Trophoblast cell (in vitro differentiated cells and primary cell): ENCODE measurements around the gene DLL4.

ENCODE experiments used
- DNase-seq, 2 donors: peaks; one replicate each; pipeline ENCODE4 v3.0.0-alpha.2; 2016
- H2AFZ ChIP-seq: 2 replicates; pipeline ENCODE4 v1.6.1; 2013; ENCODE audit warnings: low read length, moderate library complexity, mild to moderate bottlenecking; ENCODE audit not compliant: insufficient read depth, poor library complexity
- H2AK5ac ChIP-seq: 2 replicates; pipeline ENCODE4 v1.6.1; 2013; ENCODE audit warnings: mild to moderate bottlenecking, low read length
- H2BK120ac ChIP-seq: 2 replicates; pipeline ENCODE4 v1.6.1; 2013; ENCODE audit warnings: low read length, mild to moderate bottlenecking, moderate library complexity; ENCODE audit not compliant: insufficient read depth, poor library complexity
- H2BK12ac ChIP-seq: 2 replicates; pipeline ENCODE4 v1.6.1; 2013; ENCODE audit warnings: mild to moderate bottlenecking, low read length, moderate library complexity
- H2BK5ac ChIP-seq: 2 replicates; pipeline ENCODE4 v1.6.1; 2013; ENCODE audit warnings: low read length, low read depth, moderate library complexity, mild to moderate bottlenecking; ENCODE audit not compliant: poor library complexity
- H3K14ac ChIP-seq: 2 replicates; pipeline ENCODE4 v1.6.1; 2013; ENCODE audit warnings: mild to moderate bottlenecking, low read length
- H3K18ac ChIP-seq: 2 replicates; pipeline ENCODE4 v1.6.1; 2013; ENCODE audit warnings: mild to moderate bottlenecking, low read length
- H3K23ac ChIP-seq: 2 replicates; pipeline ENCODE4 v1.6.1; 2013; ENCODE audit warnings: low read length
- H3K27ac ChIP-seq: 2 replicates; pipeline ENCODE4 v1.5.1; 2013; ENCODE audit warnings: low read depth, mild to moderate bottlenecking, inconsistent platforms, low read length, moderate library complexity
- H3K27me3 ChIP-seq: 2 replicates; pipeline ENCODE4 v1.6.1; 2013; ENCODE audit warnings: inconsistent platforms, mild to moderate bottlenecking, low read length, moderate library complexity; ENCODE audit not compliant: insufficient read depth
- H3K36me3 ChIP-seq, 2 experiments: 1 replicate in 1 of 2; 2 replicates in 1 of 2; pipeline ENCODE4 v1.6.1; 2013; ENCODE audit warnings: low read length in 2 of 2, mild to moderate bottlenecking in 2 of 2, moderate library complexity in 1 of 2; ENCODE audit not compliant: insufficient read depth in 2 of 2, control insufficient read depth in 1 of 2
- H3K4ac ChIP-seq: 2 replicates; pipeline ENCODE4 v1.6.1; 2013; ENCODE audit warnings: low read depth, mild to moderate bottlenecking, low read length, moderate library complexity
- H3K4me1 ChIP-seq, 2 experiments: 1 replicate in 1 of 2; 2 replicates in 1 of 2; pipeline ENCODE4 v1.6.1; 2013; ENCODE audit warnings: low read length in 2 of 2, mild to moderate bottlenecking in 2 of 2, moderate library complexity in 1 of 2; ENCODE audit not compliant: insufficient read depth in 2 of 2, control insufficient read depth in 1 of 2
- H3K4me2 ChIP-seq: 2 replicates; pipeline ENCODE4 v1.6.1; 2013; ENCODE audit warnings: inconsistent platforms, mild to moderate bottlenecking, low read length, moderate library complexity
- H3K4me3 ChIP-seq: 2 replicates; pipeline ENCODE4 v1.5.1; 2013; ENCODE audit warnings: mild to moderate bottlenecking, low read depth, low read length, inconsistent platforms
- H3K79me1 ChIP-seq: one replicate; pipeline ENCODE4 v1.6.1; 2013; ENCODE audit warnings: low read length
- H3K79me2 ChIP-seq: 2 replicates; pipeline ENCODE4 v1.6.1; 2013; ENCODE audit warnings: low read length, mild to moderate bottlenecking; ENCODE audit not compliant: control insufficient read depth, insufficient read depth, poor library complexity
- H3K9ac ChIP-seq: 2 replicates; pipeline ENCODE4 v1.6.1; 2013; ENCODE audit warnings: mild to moderate bottlenecking, low read length
- H3K9me3 ChIP-seq: 2 replicates; pipeline ENCODE4 v1.6.1; 2013; ENCODE audit warnings: low read depth, mild to moderate bottlenecking, control low read depth, inconsistent platforms, low read length; ENCODE audit not compliant: insufficient read depth
- H4K12ac ChIP-seq: 2 replicates; pipeline ENCODE4 v1.6.1; 2013; ENCODE audit warnings: low read depth, mild to moderate bottlenecking, low read length, moderate library complexity
- H4K8ac ChIP-seq: 2 replicates; pipeline ENCODE4 v1.6.1; 2013; ENCODE audit warnings: low read depth, mild to moderate bottlenecking, low read length, moderate library complexity
- H4K91ac ChIP-seq: one replicate; pipeline ENCODE4 v1.6.1; 2013; ENCODE audit warnings: low read depth, mild to moderate bottlenecking, low read length, moderate library complexity
- WGBS: extraction: QIAGEN DNeasy Blood & Tissue Kit; methylation state at CpG from one replicate; pipeline ENCODE4 v1.1.7; 2013; ENCODE audit warnings: missing lambda C conversion rate; ENCODE audit not compliant: insufficient read length, insufficient coverage; ENCODE audit errors: extremely low coverage; 5-methylcytosine and 5-hydroxymethylcytosine counted together

DLL4 gene

GRCh38 chr15:40955141-40955903 lies 26.2 kb downstream of the DLL4 start:
- no peak overlapping the region for H2BK5ac ChIP-seq

GRCh38 chr15:40955930-40956540 lies 26.9 kb downstream of the DLL4 start:
- no peak overlapping the region for H2BK12ac ChIP-seq
- H3K9me3 ChIP-seq, result no peaks in the 10 kb centered on the region
- H3K27ac ChIP-seq, result no peak overlapping the region
- no peak overlapping the region for H3K14ac ChIP-seq
- H2BK5ac ChIP-seq, result no peak overlapping the region
- H3K36me3 ChIP-seq, result no peaks in the 10 kb centered on the region
- H2AFZ ChIP-seq, result no peak overlapping the region
- H2BK120ac ChIP-seq, result no peak overlapping the region
- WGBS, result no CpG with 5 or more reads among the region's 3 CpGs
- H3K79me1 ChIP-seq, result peaks cover 8% of the 10 kb centered on the region
- H3K4me1 ChIP-seq, result peaks cover 5 to 12% of the 10 kb centered on the region in 2 experiments
- no peak overlapping the region for H3K23ac ChIP-seq
- H3K18ac ChIP-seq, result no peak overlapping the region
- no peak overlapping the region for H3K4me2 ChIP-seq
- no peak overlapping the region for H4K12ac ChIP-seq
- no peaks in the 10 kb centered on the region for H3K27me3 ChIP-seq
- no peak overlapping the region for H3K9ac ChIP-seq
- no peak overlapping the region for H4K8ac ChIP-seq
- no peak overlapping the region for H2AK5ac ChIP-seq
- H4K91ac ChIP-seq, result no peak overlapping the region
- H3K79me2 ChIP-seq, result peaks cover 7% of the 10 kb centered on the region
- no peak overlapping the region for H3K4me3 ChIP-seq
- H3K4ac ChIP-seq, result no peak overlapping the region
- no peak for DNase-seq

More at GRCh38 chr15:40955141-40955903, 26.2 kb downstream of the DLL4 start:
- Histone ChIP-seq H3K36me3 (no peaks in the 10 kb centered on the region), H2AFZ (no peak overlapping the region), H3K9ac (no peak overlapping the region), H3K4me2 (no peak overlapping the region), H3K4me1 (peaks cover 5 to 12% of the 10 kb centered on the region in 2 experiments), H2BK120ac (no peak overlapping the region), H3K27ac (no peak overlapping the region), H3K27me3 (no peaks in the 10 kb centered on the region), H4K8ac (no peak overlapping the region), H4K12ac (no peak overlapping the region), H4K91ac (no peak overlapping the region), H3K23ac (no peak overlapping the region), H3K4ac (no peak overlapping the region), H2AK5ac (no peak overlapping the region), H3K4me3 (no peak overlapping the region), H3K9me3 (no peaks in the 10 kb centered on the region), H3K18ac (no peak overlapping the region), H3K14ac (no peak overlapping the region), H3K79me2 (peaks cover 7% of the 10 kb centered on the region), H2BK12ac (no peak overlapping the region), H3K79me1 (peaks cover 8% of the 10 kb centered on the region)
- no peak for DNase-seq
- WGBS, result no CpG with 5 or more reads among the region's 20 CpGs

DNA sequence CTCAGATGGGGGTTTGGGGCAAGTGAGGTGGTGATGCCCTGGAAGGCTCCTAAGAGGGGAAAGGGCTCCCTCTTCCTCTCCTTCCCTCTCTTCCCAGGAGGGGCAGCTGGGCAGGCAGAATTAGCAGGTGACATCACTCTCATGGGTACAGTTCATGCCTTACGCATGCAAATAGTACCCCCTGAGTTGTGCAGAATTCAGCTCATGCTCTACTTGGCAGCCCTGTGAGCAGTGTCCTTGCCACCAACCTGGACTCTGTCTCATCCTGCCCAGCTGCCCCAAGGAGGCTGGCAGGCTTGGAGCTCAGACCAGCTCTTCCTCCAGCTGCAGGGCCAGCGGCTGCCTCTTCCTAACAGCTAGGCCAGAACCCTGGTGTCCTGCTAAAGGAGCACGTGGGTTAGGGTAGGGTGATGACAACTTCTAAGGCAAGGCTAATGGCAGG lies 27.4 kb downstream of the DLL4 start:
- Histone ChIP-seq H3K36me3 (no peaks in the 10 kb centered on the region), H2BK12ac (no peak overlapping the region), H3K9me3 (no peaks in the 10 kb centered on the region), H2BK5ac (no peak overlapping the region), H3K79me2 (peaks cover 7% of the 10 kb centered on the region), H3K4me2 (no peak overlapping the region), H3K14ac (no peak overlapping the region), H2AK5ac (no peak overlapping the region), H3K4ac (no peak overlapping the region), H4K91ac (no peak overlapping the region), H3K18ac (no peak overlapping the region), H3K4me3 (no peak overlapping the region), H3K23ac (no peak overlapping the region), H3K9ac (no peak overlapping the region), H3K79me1 (peaks cover 8% of the 10 kb centered on the region), H2BK120ac (no peak overlapping the region), H4K8ac (no peak overlapping the region), H2AFZ (no peak overlapping the region), H3K27me3 (no peaks in the 10 kb centered on the region), H3K4me1 (peaks cover 5 to 12% of the 10 kb centered on the region in 2 experiments), H4K12ac (no peak overlapping the region), H3K27ac (no peak overlapping the region)
- no peak for DNase-seq
- WGBS, result no CpG with 5 or more reads among the region's 3 CpGs

DNA sequence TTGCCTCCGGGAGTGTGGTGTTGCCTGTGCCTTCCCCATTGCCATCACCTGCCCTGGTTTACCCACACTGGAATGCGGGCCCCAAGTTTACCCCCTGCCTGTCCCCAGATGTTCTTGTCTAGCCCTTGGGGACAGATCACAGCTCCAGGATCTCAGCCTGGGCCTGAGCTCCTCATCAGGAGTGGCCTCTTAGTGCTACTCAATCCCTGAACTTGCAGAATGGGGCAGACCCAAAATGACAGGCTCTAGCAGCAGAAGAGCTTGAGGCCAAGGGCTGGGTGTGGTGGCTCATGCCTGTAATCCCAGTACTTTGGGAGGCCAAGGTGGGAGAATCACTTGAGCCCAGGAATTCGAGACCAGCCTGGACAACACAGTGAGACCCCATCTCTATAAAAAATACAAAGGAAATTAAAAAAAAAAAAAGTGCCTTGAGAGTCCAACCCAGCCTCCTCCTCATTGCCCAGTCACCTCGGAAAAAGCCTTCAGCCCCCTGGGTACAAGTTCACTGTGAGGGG lies 28.0 kb downstream of the DLL4 start:
- H3K9me3 ChIP-seq, result no peaks in the 10 kb centered on the region
- peaks cover 8% of the 10 kb centered on the region for H3K79me1 ChIP-seq
- H2BK12ac ChIP-seq, result no peak overlapping the region
- no peak overlapping the region for H2AK5ac ChIP-seq
- no peak overlapping the region for H3K23ac ChIP-seq
- H3K4me1 ChIP-seq, result peaks cover 5 to 12% of the 10 kb centered on the region in 2 experiments
- peaks cover 7% of the 10 kb centered on the region for H3K79me2 ChIP-seq
- H3K9ac ChIP-seq, result no peak overlapping the region
- H4K12ac ChIP-seq, result no peak overlapping the region
- no peak overlapping the region for H2AFZ ChIP-seq
- H3K27me3 ChIP-seq, result no peaks in the 10 kb centered on the region
- no peak overlapping the region for H3K4me3 ChIP-seq
- DNase-seq, result no peak
- no peak overlapping the region for H3K4me2 ChIP-seq
- H3K14ac ChIP-seq, result no peak overlapping the region
- no peak overlapping the region for H3K4ac ChIP-seq
- no peak overlapping the region for H4K91ac ChIP-seq
- no peak overlapping the region for H2BK5ac ChIP-seq
- no peak overlapping the region for H3K27ac ChIP-seq
- WGBS, result no CpG with 5 or more reads among the region's 4 CpGs
- no peak overlapping the region for H2BK120ac ChIP-seq
- no peak overlapping the region for H4K8ac ChIP-seq
- H3K18ac ChIP-seq, result no peak overlapping the region
- H3K36me3 ChIP-seq, result no peaks in the 10 kb centered on the region
